Natural killer cell (primary cell): Measurements from ENCODE around the gene SYS1. TPM values are rescaled to one million over a fixed set of nuclear protein-coding genes. Genes with fewer than 3 reads are reported as not detected.

Source experiments
- ATAC-seq, 3 donors: fragments of 150-1000 bp in 2 of 3; fragments of 200-7000 bp in 1 of 3; cut with Tn5 transposase; 1 replicate in 1 of 3; 2 replicates in 2 of 3; pipeline ENCODE4 v1.10.0; 2021; ENCODE audit warnings: mild to moderate bottlenecking in 2 of 3, moderate library complexity in 2 of 3
- DNase-seq, 2 donors: peaks; one replicate each; pipeline versions ENCODE4 v3.0.0 to v3.0.0-alpha.2; 2013 to 2021; ENCODE audit warnings: mixed read lengths in 1 of 2
- H3K27ac ChIP-seq: one replicate; pipeline ENCODE4 v1.5.1; 2013; ENCODE audit warnings: mild to moderate bottlenecking, low read length
- H3K27me3 ChIP-seq: one replicate; pipeline ENCODE4 v1.6.1; 2013; ENCODE audit warnings: low read length; ENCODE audit not compliant: control insufficient read depth, insufficient read depth
- H3K36me3 ChIP-seq: one replicate; pipeline ENCODE4 v1.6.1; 2013; ENCODE audit warnings: low read length; ENCODE audit not compliant: control insufficient read depth, insufficient read depth
- H3K4me1 ChIP-seq: one replicate; pipeline ENCODE4 v1.6.1; 2013; ENCODE audit warnings: low read length; ENCODE audit not compliant: control insufficient read depth, insufficient read depth
- H3K4me3 ChIP-seq: one replicate; pipeline ENCODE4 v1.5.1; 2013; ENCODE audit warnings: low read length
- H3K9me3 ChIP-seq: one replicate; pipeline ENCODE4 v1.6.1; 2013; ENCODE audit warnings: low read length; ENCODE audit not compliant: control insufficient read depth, insufficient read depth
- H3K27ac Mint-ChIP-seq, 2 donors: one replicate each; pipeline ENCODE4 v1.8.0; 2022; ENCODE audit warnings: mild to moderate bottlenecking in 2 of 2, mixed read lengths in 2 of 2, moderate library complexity in 1 of 2
- H3K27me3 Mint-ChIP-seq, 2 donors: one replicate each; pipeline ENCODE4 v1.8.0; 2022; ENCODE audit warnings: low read depth in 2 of 2, mixed read lengths in 2 of 2
- H3K36me3 Mint-ChIP-seq: one replicate; pipeline ENCODE4 v1.8.0; 2022; ENCODE audit warnings: mixed read lengths
- H3K4me1 Mint-ChIP-seq, 2 donors: one replicate each; pipeline ENCODE4 v1.8.0; 2022; ENCODE audit warnings: mixed read lengths in 2 of 2
- H3K4me3 Mint-ChIP-seq: one replicate; pipeline ENCODE4 v1.8.0; 2022; ENCODE audit warnings: mild to moderate bottlenecking, moderate library complexity, mixed read lengths
- H3K9me3 Mint-ChIP-seq, 2 donors: one replicate each; pipeline ENCODE4 v1.8.0; 2022; ENCODE audit warnings: mixed read lengths in 2 of 2
- CTCF ChIP-seq: fragments of 200-600 bp; IDR thresholded peaks from one replicate; pipeline ENCODE4 v1.8.0; 2022; ENCODE audit warnings: antibody characterized with exemption
- WGBS: methylation state at CpG from one replicate; pipeline ENCODE4 v1.1.7; 2013; ENCODE audit warnings: missing lambda C conversion rate; ENCODE audit not compliant: insufficient coverage; 5-methylcytosine and 5-hydroxymethylcytosine counted together
- intact Hi-C: fragments of 100-400 bp; cut with micrococcal nuclease; formaldehyde crosslinking; loops from one replicate; pipeline ENCODE4 v1.14.2; 2022
- total RNA-seq, 4 donors: library from RNA; stranded (reverse); fragments of 120-200 nt in 1 of 4; gene quantifications; one replicate each; pipeline versions ENCODE4 v1.2.3 to v1.2.4, GENCODE V29; 2013 to 2022

The SYS1 gene
- total RNA-seq, 3 donors from 2014 or later (not counting 1 experiment from before 2014, with no cell fraction given): 73.8 to 77.4 (median 74.0) TPM

DNA sequence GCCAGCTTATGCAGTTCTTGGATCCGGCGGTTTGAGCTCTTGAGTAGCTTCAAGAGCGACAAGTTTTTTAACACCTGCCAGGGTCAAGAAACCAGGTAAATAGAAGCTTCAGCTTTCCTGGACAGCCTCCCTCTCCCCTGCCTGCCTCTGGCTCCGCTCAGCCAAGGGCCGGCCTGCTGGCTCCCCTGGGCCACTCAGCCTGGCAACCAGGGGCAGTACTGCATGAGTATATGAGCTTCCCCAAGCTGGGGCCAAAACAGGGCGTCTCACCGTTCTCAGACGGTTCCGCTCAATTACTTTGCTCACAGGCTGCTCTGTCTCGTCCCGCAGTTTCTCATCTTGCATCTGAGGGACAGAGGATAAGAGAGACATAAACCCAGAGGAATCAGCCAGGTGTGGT lies 14.3 kb downstream of the SYS1 start:
- no peak for TF ChIP-seq CTCF
- Mint-ChIP-seq H3K27ac (no peak overlapping the region), H3K9me3 (no peaks in the 10 kb centered on the region), H3K27me3 (no peaks in the 10 kb centered on the region), H3K4me1 (peaks cover 4 to 21% of the 10 kb centered on the region in 2 donors), H3K36me3 (no peaks in the 10 kb centered on the region), H3K4me3 (no peak overlapping the region)
- ATAC-seq: no peak
- H3K27ac ChIP-seq: no peak overlapping the region
- no peaks in the 10 kb centered on the region for H3K27me3 ChIP-seq
- WGBS: 91% methylated on average over 11 of the region's 11 CpGs
- intact Hi-C loops: no loop called here
- no peak overlapping the region for H3K4me3 ChIP-seq
- H3K36me3 ChIP-seq: no peaks in the 10 kb centered on the region
- peaks cover 21% of the 10 kb centered on the region for H3K4me1 ChIP-seq
- no peak for DNase-seq
- H3K9me3 ChIP-seq: no peaks in the 10 kb centered on the region

DNA sequence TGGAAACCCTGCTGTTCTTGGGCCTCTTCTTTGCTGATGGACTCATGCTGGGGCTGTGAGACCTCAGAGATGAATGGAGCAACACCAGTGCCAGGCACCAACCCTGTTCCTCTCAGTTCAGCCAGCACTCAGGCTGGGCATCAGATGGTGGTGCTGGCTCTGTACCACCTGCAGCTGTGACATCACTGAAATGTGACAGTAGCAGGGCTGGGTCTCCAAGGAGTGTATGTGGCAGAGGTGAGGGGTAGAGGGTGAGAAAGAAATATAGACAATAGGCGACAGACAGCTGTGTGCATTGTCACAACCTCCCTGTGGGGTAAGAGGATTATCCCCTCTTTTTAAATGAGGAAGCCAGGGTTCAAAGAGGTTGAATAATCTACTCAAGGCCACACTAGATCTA lies 15.2 kb downstream of the SYS1 start, which contains the start of gene TP53TG5:
TP53TG5 (minus strand) TSS at position 135 of the 400 bp plus-strand sequence; CDS start at position 46, 89 bp downstream.
- H3K27me3 ChIP-seq: no peaks in the 10 kb centered on the region
- Mint-ChIP-seq H3K27ac (no peak within 1 kb of the TSS), H3K36me3 (no peaks in the 10 kb centered on the region), H3K9me3 (no peaks in the 10 kb centered on the region), H3K4me3 (no peak within 1 kb of the TSS), H3K27me3 (no peaks in the 10 kb centered on the region), H3K4me1 (peaks cover 0 to 13% of the 10 kb centered on the region in 2 donors)
- DNase-seq (no peak), ATAC-seq (no peak)
- intact Hi-C loops: no loop called here
- no peak within 1 kb of the TSS for H3K27ac ChIP-seq
- H3K9me3 ChIP-seq: no peaks in the 10 kb centered on the region
- 60% methylated on average over 1 of the region's 1 CpG for WGBS
- TF ChIP-seq CTCF: no peak
- H3K4me1 ChIP-seq: peaks cover 12% of the 10 kb centered on the region
- no peaks in the 10 kb centered on the region for H3K36me3 ChIP-seq
- H3K4me3 ChIP-seq: no peak within 1 kb of the TSS

- no peak for TF ChIP-seq CTCF
- no peak overlapping the region for H3K27ac Mint-ChIP-seq
- ATAC-seq (no peak), DNase-seq (no peak)
- Histone ChIP-seq H3K9me3 (no peaks in the 10 kb centered on the region), H3K27ac (no peak overlapping the region), H3K4me1 (no peaks in the 10 kb centered on the region), H3K4me3 (no peak overlapping the region), H3K27me3 (no peaks in the 10 kb centered on the region), H3K36me3 (no peaks in the 10 kb centered on the region)
- no peaks in the 10 kb centered on the region for H3K9me3 Mint-ChIP-seq
- intact Hi-C loops: no loop called here
- no peaks in the 10 kb centered on the region for H3K27me3 Mint-ChIP-seq
- 71% methylated on average over 1 of the region's 1 CpG for WGBS
- H3K36me3 Mint-ChIP-seq: peaks cover 6% of the 10 kb centered on the region
- H3K4me3 Mint-ChIP-seq: no peak overlapping the region
- H3K4me1 Mint-ChIP-seq: peaks cover 4 to 7% of the 10 kb centered on the region in 2 donors
Measured at GRCh38 chr20:45387274-45387673, 24.3 kb downstream of the SYS1 start.

- Mint-ChIP-seq H3K9me3 (no peaks in the 10 kb centered on the region), H3K4me3 (no peak overlapping the region), H3K36me3 (peaks cover 6% of the 10 kb centered on the region), H3K27me3 (no peaks in the 10 kb centered on the region), H3K27ac (no peak overlapping the region), H3K4me1 (peaks cover 4 to 7% of the 10 kb centered on the region in 2 donors)
- H3K27me3 ChIP-seq: no peaks in the 10 kb centered on the region
- H3K4me1 ChIP-seq: no peaks in the 10 kb centered on the region
- H3K9me3 ChIP-seq: no peaks in the 10 kb centered on the region
- WGBS: no CpG with 5 or more reads among the region's 2 CpGs
- no peak overlapping the region for H3K4me3 ChIP-seq
- no peak for TF ChIP-seq CTCF
- intact Hi-C loops: no loop called here
- no peaks in the 10 kb centered on the region for H3K36me3 ChIP-seq
- H3K27ac ChIP-seq: no peak overlapping the region
- DNase-seq: no peak
- no peak for ATAC-seq
Measured at GRCh38 chr20:45390931-45391330, 28.0 kb downstream of the SYS1 start.
